HG02678 (cell line): ENCODE results near the gene FARP1.
"Not testable (repeated sequence)": the region's sequence is repeated elsewhere in the genome, so short reads cannot be mapped to it uniquely, and the experiment has no call there.

ENCODE experiments used
- ATAC-seq: cut with Tn5 transposase; IDR thresholded peaks from one replicate; pipeline ENCODE4 v1.9.1; 2021; ENCODE audit warnings: mild to moderate bottlenecking, moderate library complexity; ENCODE audit not compliant: unreplicated experiment

FARP1 gene

GRCh38 chr13:98254513-98254912, 111.6 kb downstream of the FARP1 start:
- no peak for ATAC-seq

- ATAC-seq = no peak
Observed at GRCh38 chr13:98258226-98258625, 115.3 kb downstream of the FARP1 start.

- no peak for ATAC-seq
Observed at GRCh38 chr13:98260357-98261164, 117.7 kb downstream of the FARP1 start.

GRCh38 chr13:98261165-98261702, 118.3 kb downstream of the FARP1 start:
- no peak for ATAC-seq

GRCh38 chr13:98262292-98262691, 119.4 kb downstream of the FARP1 start:
- no peak for ATAC-seq

- ATAC-seq = no peak
Observed at GRCh38 chr13:98263841-98264240, 120.9 kb downstream of the FARP1 start.

GRCh38 chr13:98264877-98265276, 122.0 kb downstream of the FARP1 start:
- ATAC-seq = no peak

GRCh38 chr13:98265692-98266551, 123.0 kb downstream of the FARP1 start:
- no peak for ATAC-seq

- ATAC-seq = peak; percentile 67
Observed at GRCh38 chr13:98267080-98267912, 124.4 kb downstream of the FARP1 start.

- ATAC-seq = no peak
Observed at GRCh38 chr13:98269386-98269785, 126.5 kb downstream of the FARP1 start.

GRCh38 chr13:98270819-98271218, 127.9 kb downstream of the FARP1 start:
- ATAC-seq = no peak

GRCh38 chr13:98271646-98272045, 128.8 kb downstream of the FARP1 start:
- not testable (repeated sequence) for ATAC-seq

- ATAC-seq = no peak
Observed at GRCh38 chr13:98272549-98272948, 129.7 kb downstream of the FARP1 start.

- ATAC-seq = no peak
Observed at GRCh38 chr13:98273067-98273823, 130.4 kb downstream of the FARP1 start.

GRCh38 chr13:98273824-98274742, 131.2 kb downstream of the FARP1 start:
- no peak for ATAC-seq

GRCh38 chr13:98274921-98275487, 132.1 kb downstream of the FARP1 start:
- no peak for ATAC-seq

- ATAC-seq = no peak
Observed at GRCh38 chr13:98275681-98276171, 132.8 kb downstream of the FARP1 start.

- no peak for ATAC-seq
Observed at GRCh38 chr13:98276486-98276885, 133.6 kb downstream of the FARP1 start.
